GM23338 (cell line): ENCODE results near the gene CD38. TPM values are rescaled to one million over a fixed set of nuclear protein-coding genes. Genes with fewer than 3 reads are reported as not detected.

Experiments
- ATAC-seq: fragments of 200-7000 bp; cut with Tn5 transposase; 3 replicates; pipeline ENCODE4 v1.9.1; 2020
- DNase-seq: peaks from one replicate; pipeline ENCODE4 v3.0.0-alpha.2; 2015; ENCODE audit warnings: low spot score
- H2AFZ ChIP-seq: fragments of 200-600 bp; sonication (generic); 2 replicates; pipeline ENCODE4 v1.8.0; 2016; ENCODE audit warnings: antibody characterized with exemption, mild to moderate bottlenecking, moderate library complexity
- H3F3A ChIP-seq: fragments of 200-600 bp; sonication (generic); replicated peaks from 2 replicates; pipeline ENCODE4 v1.8.0; 2017; ENCODE audit warnings: antibody characterized with exemption, mixed run types, low read depth
- H3K27ac ChIP-seq: fragments of 200-600 bp; sonication (generic); 2 replicates; pipeline ENCODE4 v1.6.1; 2016; ENCODE audit warnings: low read depth
- H3K27me3 ChIP-seq: fragments of 200-600 bp; sonication (generic); 2 replicates; pipeline ENCODE4 v1.8.0; 2016; ENCODE audit warnings: mild to moderate bottlenecking, mixed run types, moderate library complexity; ENCODE audit not compliant: insufficient read depth
- H3K36me3 ChIP-seq: fragments of 200-600 bp; sonication (generic); 2 replicates; pipeline ENCODE4 v1.8.0; 2016; ENCODE audit warnings: mild to moderate bottlenecking; ENCODE audit not compliant: insufficient read depth
- H3K4me1 ChIP-seq: fragments of 200-600 bp; sonication (generic); 2 replicates; pipeline ENCODE4 v1.8.0; 2016; ENCODE audit warnings: mild to moderate bottlenecking, moderate library complexity; ENCODE audit not compliant: insufficient read depth
- H3K4me2 ChIP-seq: fragments of 200-600 bp; sonication (generic); 2 replicates; pipeline ENCODE4 v1.7.1; 2017; ENCODE audit warnings: mixed run types
- H3K4me3 ChIP-seq: fragments of 200-600 bp; sonication (generic); 2 replicates; pipeline ENCODE4 v1.6.1; 2016; ENCODE audit warnings: mixed run types
- H3K79me2 ChIP-seq: fragments of 200-600 bp; sonication (generic); replicated peaks from 2 replicates; pipeline ENCODE4 v1.8.0; 2017; ENCODE audit warnings: mild to moderate bottlenecking; ENCODE audit not compliant: insufficient read depth
- H3K9me2 ChIP-seq: fragments of 200-600 bp; sonication (generic); 2 replicates; pipeline ENCODE4 v1.8.0; 2017; ENCODE audit not compliant: insufficient read depth
- H4K20me1 ChIP-seq: fragments of 200-600 bp; sonication (generic); replicated peaks from 2 replicates; pipeline ENCODE4 v1.8.0; 2017; ENCODE audit warnings: mild to moderate bottlenecking; ENCODE audit not compliant: insufficient read depth
- H3K27ac Mint-ChIP-seq: 2 replicates; pipeline ENCODE4 v1.8.0; 2020; ENCODE audit warnings: inconsistent platforms, mild to moderate bottlenecking, moderate library complexity, mixed read lengths
- H3K27me3 Mint-ChIP-seq: 3 replicates; pipeline ENCODE4 v1.8.0; 2022; ENCODE audit warnings: low read depth, mild to moderate bottlenecking, moderate library complexity, mixed read lengths, inconsistent platforms; ENCODE audit not compliant: insufficient read depth, poor library complexity
- H3K36me3 Mint-ChIP-seq: 3 replicates; pipeline ENCODE4 v1.8.0; 2021; ENCODE audit warnings: low read depth, mild to moderate bottlenecking, inconsistent platforms, moderate library complexity, mixed read lengths
- H3K4me1 Mint-ChIP-seq: 3 replicates; pipeline ENCODE4 v1.8.0; 2020; ENCODE audit warnings: mild to moderate bottlenecking, inconsistent platforms, mixed read lengths
- H3K4me3 Mint-ChIP-seq: 3 replicates; pipeline ENCODE4 v1.8.0; 2021; ENCODE audit warnings: moderate library complexity, mild to moderate bottlenecking, inconsistent platforms, mixed read lengths
- H3K9me3 Mint-ChIP-seq: 3 replicates; pipeline ENCODE4 v1.8.0; 2020; ENCODE audit warnings: moderate library complexity, mild to moderate bottlenecking, inconsistent platforms, mixed read lengths
- CREB1 ChIP-seq: fragments of 250-450 bp; sonication (Bioruptor Pico); IDR thresholded peaks from 2 replicates; pipeline ENCODE4 v1.5.0; 2020; ENCODE audit warnings: low read depth, mild to moderate bottlenecking, moderate library complexity
- CTCF ChIP-seq, 2 experiments: fragments of 200-600 bp in 1 of 2; sonication (generic) in 1 of 2; conservative IDR thresholded peaks; 2 replicates each; pipeline versions ENCODE4 v1.5.1 to v1.6.1; 2016 to 2017; ENCODE audit warnings: antibody characterized with exemption in 2 of 2, low read depth in 2 of 2, mild to moderate bottlenecking in 2 of 2, moderate library complexity in 1 of 2
- ETS1 ChIP-seq: IDR thresholded peaks from 2 replicates; pipeline ENCODE4 v1.6.1; 2016; ENCODE audit warnings: antibody characterized with exemption
- EZH2 ChIP-seq: fragments of 200-600 bp; sonication (generic); IDR thresholded peaks from one replicate; pipeline ENCODE4 v1.8.0; 2017; ENCODE audit warnings: antibody characterized with exemption, mild to moderate bottlenecking, low read depth; ENCODE audit not compliant: unreplicated experiment
- EZH2phosphoT487 ChIP-seq: fragments of 200-600 bp; sonication (generic); IDR thresholded peaks from one replicate; pipeline ENCODE4 v1.8.1; 2018; ENCODE audit warnings: antibody characterized with exemption; ENCODE audit not compliant: unreplicated experiment
- JUNB ChIP-seq: IDR thresholded peaks from one replicate; pipeline ENCODE4 v1.6.1; 2016; ENCODE audit warnings: antibody characterized with exemption; ENCODE audit not compliant: unreplicated experiment
- NANOG ChIP-seq: IDR thresholded peaks from 2 replicates; pipeline ENCODE4 v1.6.1; 2016; ENCODE audit warnings: antibody characterized with exemption, borderline replicate concordance
- POLR2AphosphoS5 ChIP-seq: IDR thresholded peaks from 2 replicates; pipeline ENCODE4 v1.6.1; 2016; ENCODE audit warnings: antibody characterized with exemption, low read depth
- REST ChIP-seq: IDR thresholded peaks from one replicate; pipeline ENCODE4 v1.6.1; 2018; ENCODE audit warnings: antibody characterized with exemption; ENCODE audit not compliant: unreplicated experiment
- STAT1 ChIP-seq: IDR thresholded peaks from one replicate; pipeline ENCODE4 v1.6.1; 2016; ENCODE audit warnings: antibody characterized with exemption; ENCODE audit not compliant: unreplicated experiment
- ZNF114 ChIP-seq: fragments of 250-450 bp; sonication (Bioruptor Pico); IDR thresholded peaks from 2 replicates; pipeline ENCODE4 v1.5.0; 2020; ENCODE audit warnings: mild to moderate bottlenecking, moderate library complexity
- ZNF331 ChIP-seq: fragments of 250-450 bp; sonication (Bioruptor Pico); IDR thresholded peaks from 2 replicates; pipeline ENCODE4 v1.5.0; 2020; ENCODE audit warnings: low read depth, mild to moderate bottlenecking, moderate library complexity
- ZNF462 ChIP-seq: fragments of 250-450 bp; sonication (Bioruptor Pico); IDR thresholded peaks from 2 replicates; pipeline ENCODE4 v1.5.0; 2020; ENCODE audit warnings: mild to moderate bottlenecking, moderate library complexity
- polyA plus RNA-seq: library from polyadenylated mRNA; unstranded; fragments of >200 nt; fragmentation: Nextera tagmentation; extraction: Ambion mirVana; gene quantifications from 2 replicates; pipeline ENCODE4 v1.2.1, GENCODE V29; 2016
- total RNA-seq: library from RNA; depleted of rRNA; stranded (reverse); fragments of >200 nt; shearing (Covaris generic); gene quantifications from 2 replicates; pipeline ENCODE4 v1.2.3, GENCODE V29; 2014

The CD38 gene
- total and polyA plus RNA-seq, 2 experiments from 2014 or later, result 0.17 to 0.24 TPM

GRCh38 chr4:15833801-15834200 lies 55.7 kb downstream of the CD38 start:
- no peak for ATAC-seq
- no peaks in the 10 kb centered on the region for H3K4me1 Mint-ChIP-seq
- no peaks in the 10 kb centered on the region for H3K36me3 ChIP-seq

More at GRCh38 chr4:15833801-15834200, 55.7 kb downstream of the CD38 start:
- TF ChIP-seq CTCF (conservative IDR thresholded peaks at IDR 0.05; ENCODE audit: low read depth in 2 of 2) (no peak), ZNF331 (CRISPR knock-in tag) (no peak), ZNF114 (CRISPR knock-in tag) (no peak), EZH2 (no peak), NANOG (no peak), REST (no peak), JUNB (no peak), POLR2AphosphoS5 (no peak), CREB1 (no peak), EZH2phosphoT487 (no peak), ZNF462 (no peak), ETS1 (no peak), STAT1 (no peak)
- Mint-ChIP-seq H3K27me3 (peaks cover 2% of the 10 kb centered on the region), H3K4me3 (no peak overlapping the region), H3K27ac (no peak overlapping the region), H3K36me3 (no peaks in the 10 kb centered on the region), H3K9me3 (no peaks in the 10 kb centered on the region; the same call in 2 of the 3 replicates)
- H3K4me1 ChIP-seq, result no peaks in the 10 kb centered on the region
- H3F3A ChIP-seq, result no peaks in the 10 kb centered on the region
- H3K79me2 ChIP-seq, result no peaks in the 10 kb centered on the region
- no peak overlapping the region for H2AFZ ChIP-seq
- no peak overlapping the region for H3K4me3 ChIP-seq
- H3K9me2 ChIP-seq, result peaks cover 13% of the 10 kb centered on the region; the same call in 1 of the 2 replicates
- no peaks in the 10 kb centered on the region for H4K20me1 ChIP-seq
- no peaks in the 10 kb centered on the region for H3K27me3 ChIP-seq
- no peak overlapping the region for H3K4me2 ChIP-seq
- no peak for DNase-seq
- no peak overlapping the region for H3K27ac ChIP-seq
